Endothelial cell of umbilical vein (primary cell): Measurements from ENCODE around the gene GSG1L. TPM values are rescaled to one million over a fixed set of nuclear protein-coding genes. Genes with fewer than 3 reads are reported as not detected.

Source experiments
- BruUV-seq: library from RNA; stranded (reverse); fragments of 400-500 nt; replicated peaks from 2 replicates; lab custom pipeline; 2021; lab: Mats Ljungman, UMichigan
- CTCF ChIA-PET: fragments of 300-600, 350-600 bp; sonication (Branson Sonifier 250); formaldehyde crosslinking; loops from one replicate; lab custom pipeline; 2021; ENCODE audit warnings: antibody characterized with exemption, inconsistent platforms; lab: Charles Lee
- POLR2A ChIA-PET: fragments of 300-600, 350-600 bp; sonication (Branson Sonifier 250); formaldehyde crosslinking; loops from one replicate; lab custom pipeline; 2021; ENCODE audit warnings: antibody characterized with exemption, inconsistent platforms; lab: Charles Lee
- DNase-seq: peaks from one replicate; pipeline ENCODE4 v3.0.0-alpha.2; 2011; ENCODE audit warnings: low read depth, low spot score
- FAIRE-seq: peaks from 2 replicates; lab custom pipeline; 2011; peaks lifted over from hg19 to GRCh38; lab: Jason Lieb, UNC
- H2AFZ ChIP-seq: 2 replicates; pipeline ENCODE4 v1.6.0; 2012; ENCODE audit warnings: low read depth, low read length, control low read depth, inconsistent platforms
- H3K27ac ChIP-seq: 2 replicates; pipeline ENCODE4 v1.5.1; 2011; ENCODE audit warnings: low read depth, mild to moderate bottlenecking, control low read depth, low read length, moderate library complexity; ENCODE audit not compliant: insufficient read depth
- H3K27me3 ChIP-seq, 2 experiments: 2 replicates each; pipeline versions ENCODE4 v1.6.0 to v1.6.1; 2011; ENCODE audit warnings: low read length in 2 of 2, mixed read lengths in 1 of 2; ENCODE audit not compliant: control insufficient read depth in 2 of 2, insufficient read depth in 2 of 2
- H3K36me3 ChIP-seq, 2 experiments: 2 replicates in 1 of 2; 3 replicates in 1 of 2; pipeline ENCODE4 v1.5.1; 2011; ENCODE audit warnings: low read length in 2 of 2, mild to moderate bottlenecking in 1 of 2, moderate library complexity in 1 of 2; ENCODE audit not compliant: control insufficient read depth in 2 of 2, insufficient read depth in 2 of 2; ENCODE audit errors: extremely low read depth in 1 of 2
- H3K4me1 ChIP-seq: 3 replicates; pipeline ENCODE4 v1.5.1; 2011; ENCODE audit warnings: mild to moderate bottlenecking, low read length; ENCODE audit not compliant: control insufficient read depth, insufficient read depth; ENCODE audit errors: extremely low read depth
- H3K4me2 ChIP-seq: 2 replicates; pipeline ENCODE4 v1.6.1; 2011; ENCODE audit warnings: low read length, control low read depth, mixed read lengths; ENCODE audit not compliant: insufficient read depth
- H3K4me3 ChIP-seq, 3 experiments: fragments of 200-600 bp in 1 of 3; sonication (generic), shearing (Covaris generic) in 1 of 3; replicated peaks in 1 of 3; 2 replicates each; pipeline ENCODE4 v1.5.1; 2011 to 2016; ENCODE audit warnings: control low read depth in 3 of 3, low read length in 3 of 3, mild to moderate bottlenecking in 2 of 3, inconsistent platforms in 1 of 3, low read depth in 1 of 3, moderate library complexity in 1 of 3; ENCODE audit not compliant: insufficient read depth in 1 of 3
- H3K79me2 ChIP-seq: 2 replicates; pipeline ENCODE4 v1.6.0; 2012; ENCODE audit warnings: low read length, inconsistent platforms; ENCODE audit not compliant: control insufficient read depth, insufficient read depth
- H3K9ac ChIP-seq: replicated peaks from 2 replicates; pipeline ENCODE3; 2011; ENCODE audit warnings: low read length, control low read depth; ENCODE audit not compliant: insufficient read depth; ENCODE audit errors: extremely low read depth
- H3K9me1 ChIP-seq: replicated peaks from 3 replicates; pipeline ENCODE4 v1.6.0; 2011; ENCODE audit warnings: mild to moderate bottlenecking, low read length; ENCODE audit not compliant: control insufficient read depth, insufficient read depth; ENCODE audit errors: extremely low read depth
- H3K9me3 ChIP-seq: replicated peaks from 2 replicates; pipeline ENCODE4 v1.5.1; 2012; ENCODE audit warnings: low read length, inconsistent platforms; ENCODE audit not compliant: control insufficient read depth, insufficient read depth
- H4K20me1 ChIP-seq: replicated peaks from 2 replicates; pipeline ENCODE3; 2011; ENCODE audit warnings: mild to moderate bottlenecking, low read length; ENCODE audit not compliant: control insufficient read depth, insufficient read depth; ENCODE audit errors: extremely low read depth
- CTCF ChIP-seq, 2 donors: IDR thresholded peaks; 1 replicate in 1 of 2; 2 replicates in 1 of 2; pipeline ENCODE4 v1.5.1; 2011; ENCODE audit warnings: low read length in 2 of 2, mild to moderate bottlenecking in 2 of 2, moderate library complexity in 2 of 2, control low read depth in 1 of 2, inconsistent platforms in 1 of 2, low read depth in 1 of 2; ENCODE audit not compliant: insufficient read depth in 1 of 2; ENCODE audit errors: extremely low read depth in 1 of 2
- EZH2 ChIP-seq: IDR thresholded peaks from 2 replicates; pipeline ENCODE4 v1.6.1; 2012; ENCODE audit warnings: borderline replicate concordance, low read depth, mild to moderate bottlenecking, moderate library complexity, low read length, inconsistent platforms; ENCODE audit not compliant: severe bottlenecking
- FOS ChIP-seq: IDR thresholded peaks from 2 replicates; pipeline ENCODE4 v1.6.1; 2011; ENCODE audit warnings: mild to moderate bottlenecking, low read length, moderate library complexity, borderline replicate concordance; ENCODE audit not compliant: insufficient read depth
- GATA2 ChIP-seq: IDR thresholded peaks from 2 replicates; pipeline ENCODE4 v1.7.0; 2011; ENCODE audit warnings: low read depth, mild to moderate bottlenecking, moderate library complexity, mixed read lengths, low read length; ENCODE audit not compliant: insufficient read length, insufficient read depth
- JUN ChIP-seq: IDR thresholded peaks from 2 replicates; pipeline ENCODE4 v1.6.1; 2011; ENCODE audit warnings: borderline replicate concordance, low read depth; ENCODE audit not compliant: insufficient read length, insufficient read depth
- MYC ChIP-seq: IDR thresholded peaks from one replicate; pipeline ENCODE4 v1.6.1; 2011; ENCODE audit warnings: mild to moderate bottlenecking, low read depth, low read length
- POLR2A ChIP-seq: IDR thresholded peaks from 2 replicates; pipeline ENCODE4 v1.6.1; 2012; ENCODE audit warnings: low read depth, mild to moderate bottlenecking, control low read depth, low read length
- POLR2AphosphoS5 ChIP-seq: IDR thresholded peaks from 2 replicates; pipeline ENCODE4 v1.6.1; 2012; ENCODE audit warnings: low read depth, mild to moderate bottlenecking, control low read depth, low read length, moderate library complexity; ENCODE audit not compliant: insufficient read depth
- dilution Hi-C: fragments of 300-500 bp; cut with MboI; formaldehyde crosslinking; loops from one replicate; pipeline ENCODE4 v1.15.0; 2019; ENCODE audit warnings: low sequenced_read_pairs; ENCODE audit not compliant: extremely low pct_ligation_motif_present
- intact Hi-C: fragments of 100-400 bp; cut with micrococcal nuclease; formaldehyde crosslinking; loops from one replicate; pipeline ENCODE4 v1.10.0; 2022
- polyA plus RNA-seq, 4 experiments: library from polyadenylated mRNA; depleted of rRNA in 3 of 4; stranded (reverse) in 3 of 4; unstranded in 1 of 4; fragments of >200 nt; gene quantifications; 2 replicates each; pipeline versions ENCODE4 v1.2.1 to v1.2.3, GENCODE V29; 2011 to 2012; ENCODE audit warnings: missing spikeins in 1 of 4
- total RNA-seq: library from RNA; stranded (reverse); gene quantifications from 2 replicates; pipeline ENCODE4 v1.2.3, GENCODE V29; 2021
- TF ChIP-seq, protein P1 (sequence below): IDR thresholded peaks from 2 replicates; pipeline ENCODE4 v1.6.1; 2011; ENCODE audit not compliant: insufficient read depth, insufficient read length

GSG1L gene
- total and polyA plus RNA-seq, 2 donors (not counting 3 experiments of a cell fraction or from before 2014, with no cell fraction given) = 0.06 TPM; not detected in 1

DNA sequence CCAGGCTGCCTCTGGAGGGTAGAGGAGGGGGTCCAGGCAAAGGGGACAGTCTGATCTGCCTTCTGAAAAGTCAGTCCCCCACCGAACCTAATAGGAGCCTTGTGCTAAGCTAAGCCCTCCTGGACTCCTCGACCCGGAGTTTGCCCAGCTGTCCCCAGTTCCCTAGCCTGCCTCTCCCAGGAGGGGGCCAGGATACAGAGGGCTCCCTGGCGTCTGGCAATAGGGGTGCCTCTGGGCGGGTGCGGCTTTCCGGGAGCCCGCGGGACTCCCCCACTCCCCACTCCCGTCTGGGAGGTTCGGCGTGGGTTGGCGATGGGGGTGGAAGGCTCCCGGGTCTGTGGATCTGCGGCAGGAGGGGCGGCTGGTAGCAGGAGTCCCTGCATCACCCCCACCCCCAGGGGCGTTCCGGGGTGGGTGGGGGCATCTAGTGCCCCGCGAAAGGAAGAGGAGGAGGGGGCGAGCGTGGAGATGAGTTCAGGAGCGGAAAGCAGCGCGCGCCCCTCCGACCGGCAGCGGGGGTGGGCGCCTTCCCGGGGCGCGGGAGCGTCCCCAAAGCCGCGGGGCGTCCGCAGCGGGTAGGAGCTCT is 1.2 kb downstream of the GSG1L start:
- dilution Hi-C loops = no loop called here
- POLR2A ChIA-PET = no interaction called here
- no peak overlapping the region for H3K27ac ChIP-seq
- H4K20me1 ChIP-seq = no peaks in the 10 kb centered on the region
- no peak overlapping the region for H2AFZ ChIP-seq
- H3K4me3 ChIP-seq = peak overlapping the region in 1 of 3 experiments; percentile 7
- H3K27me3 ChIP-seq = peaks cover 21 to 43% of the 10 kb centered on the region in 2 experiments
- TF ChIP-seq JUN (no peak), EZH2 (no peak), GATA2 (no peak), POLR2A (no peak), FOS (no peak), CTCF (IDR thresholded peaks at IDR 0.05; ENCODE audit: extremely low read depth in 1 of 2, insufficient read depth in 1 of 2, low read depth in 1 of 2, low read length in 2 of 2) (no peak), POLR2AphosphoS5 (no peak), MYC (no peak)
- TF ChIP-seq, protein P1, sequence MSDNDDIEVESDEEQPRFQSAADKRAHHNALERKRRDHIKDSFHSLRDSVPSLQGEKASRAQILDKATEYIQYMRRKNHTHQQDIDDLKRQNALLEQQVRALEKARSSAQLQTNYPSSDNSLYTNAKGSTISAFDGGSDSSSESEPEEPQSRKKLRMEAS = no peak
- H3K79me2 ChIP-seq = no peaks in the 10 kb centered on the region
- H3K4me2 ChIP-seq = no peak overlapping the region
- no TSS peak for BruUV-seq
- CTCF ChIA-PET = interaction anchor here (1.1 to 2.2 kb wide), 4 partner anchors 8 to 422 kb away, joined by 6 to 14 read pairs (median 8); no protein-coding TSS in a partner anchor
- intact Hi-C loops = no loop called here
- no peaks in the 10 kb centered on the region for H3K36me3 ChIP-seq
- no peak for DNase-seq
- H3K9me3 ChIP-seq = no peaks in the 10 kb centered on the region
- no peaks in the 10 kb centered on the region for H3K9me1 ChIP-seq
- H3K4me1 ChIP-seq = no peaks in the 10 kb centered on the region
- H3K9ac ChIP-seq = no peak overlapping the region
- no peak for FAIRE-seq
